ENCODE measurements around the gene GNA15.

The GNA15 gene

GRCh38 chr19:3142781-3143337 is 7.0 kb downstream of the GNA15 start:
- no peak overlapping the region for H3K4me3 ChIP-seq (replicated peaks; ENCODE audit: low read depth, low read length)
- DNase-seq (ENCODE audit: low read depth): no peak
- TF ChIP-seq CTCF (IDR thresholded peaks at IDR 0.05; ENCODE audit: low read length, missing control alignments): no peak

GRCh38 chr19:3145909-3146676 is 10.3 kb downstream of the GNA15 start:
- no peak overlapping the region for H3K4me3 ChIP-seq (replicated peaks; ENCODE audit: low read depth, low read length)
- no peak for DNase-seq (ENCODE audit: low read depth)
- no peak for TF ChIP-seq CTCF (IDR thresholded peaks at IDR 0.05; ENCODE audit: low read length, missing control alignments)

- no peak overlapping the region for H3K4me3 ChIP-seq (replicated peaks; ENCODE audit: low read depth, low read length)
- DNase-seq (ENCODE audit: low read depth): no peak
- peak; percentile 81 for TF ChIP-seq CTCF (IDR thresholded peaks at IDR 0.05; ENCODE audit: low read length, missing control alignments)
These were observed 10.9 kb downstream of the GNA15 start for GRCh38 chr19:3146677-3147100.

DNA sequence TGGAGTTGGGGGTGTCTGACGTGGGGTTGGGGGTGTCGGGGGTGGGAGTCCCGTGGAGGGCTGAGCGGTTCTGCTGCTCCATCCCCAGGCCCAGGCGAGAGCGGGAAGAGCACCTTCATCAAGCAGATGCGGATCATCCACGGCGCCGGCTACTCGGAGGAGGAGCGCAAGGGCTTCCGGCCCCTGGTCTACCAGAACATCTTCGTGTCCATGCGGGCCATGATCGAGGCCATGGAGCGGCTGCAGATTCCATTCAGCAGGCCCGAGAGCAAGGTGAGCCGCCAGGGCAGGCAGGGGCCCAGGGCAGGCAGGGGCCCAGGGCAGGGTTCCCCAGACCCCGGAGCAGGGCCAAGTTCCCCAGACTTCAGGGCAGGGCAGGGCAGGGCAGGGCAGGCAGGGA is 12.7 kb downstream of the GNA15 start:
- TF ChIP-seq CTCF (IDR thresholded peaks at IDR 0.05; ENCODE audit: low read length, missing control alignments): no peak
- no peak for DNase-seq (ENCODE audit: low read depth)

GRCh38 chr19:3149089-3149488 is 13.3 kb downstream of the GNA15 start:
- DNase-seq (ENCODE audit: low read depth): no peak
- TF ChIP-seq CTCF (IDR thresholded peaks at IDR 0.05; ENCODE audit: low read length, missing control alignments): no peak
- H3K4me3 ChIP-seq (replicated peaks; ENCODE audit: low read depth, low read length): no peak overlapping the region

More for the DNA sequence above, 12.7 kb downstream of the GNA15 start:
- no peak overlapping the region for H3K4me3 ChIP-seq (replicated peaks; ENCODE audit: low read depth, low read length)

DNA sequence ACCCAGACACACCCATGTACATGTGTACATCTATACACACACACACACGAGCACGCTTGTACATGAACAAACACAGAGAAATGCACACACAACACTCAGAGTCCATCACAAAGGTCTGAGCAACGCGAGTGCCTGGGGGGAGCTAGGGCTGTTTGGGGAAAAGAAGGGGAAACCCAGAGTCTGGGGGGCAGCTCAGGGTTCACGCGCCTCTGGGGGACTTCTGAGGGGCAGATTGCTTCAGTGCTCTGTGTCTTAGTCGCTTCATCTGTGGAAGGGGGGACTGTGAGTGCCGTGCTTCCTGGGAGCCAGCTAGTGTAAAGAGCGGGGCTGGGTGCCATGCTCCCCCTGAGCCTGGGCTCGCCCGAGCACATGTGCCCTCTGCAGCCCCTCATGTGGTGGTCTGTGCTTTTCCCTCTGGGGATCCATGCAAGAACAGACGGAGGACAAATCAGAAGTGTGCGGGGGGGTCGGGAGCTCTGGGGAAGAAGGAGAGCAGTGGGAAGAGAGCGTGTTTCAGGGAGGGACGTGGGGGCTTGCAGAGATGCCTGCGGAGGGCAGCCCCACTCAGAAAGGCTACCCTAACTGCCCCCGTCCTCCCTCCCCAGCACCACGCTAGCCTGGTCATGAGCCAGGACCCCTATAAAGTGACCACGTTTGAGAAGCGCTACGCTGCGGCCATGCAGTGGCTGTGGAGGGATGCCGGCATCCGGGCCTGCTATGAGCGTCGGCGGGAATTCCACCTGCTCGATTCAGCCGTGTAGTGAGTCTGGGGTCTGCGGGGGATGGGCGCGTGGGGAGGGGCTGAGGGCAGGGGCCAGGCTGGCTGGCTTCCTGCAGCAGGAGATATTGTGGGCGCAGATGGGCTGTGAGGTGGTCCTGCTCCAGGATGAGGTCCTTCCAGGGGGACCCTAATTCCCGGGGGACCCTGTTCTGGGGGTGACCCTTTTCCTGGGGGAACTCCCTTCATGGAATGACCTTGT is 14.0 kb downstream of the GNA15 start:
- H3K4me3 ChIP-seq (replicated peaks; ENCODE audit: low read depth, low read length): no peak overlapping the region
- TF ChIP-seq CTCF (IDR thresholded peaks at IDR 0.05; ENCODE audit: low read length, missing control alignments): no peak
- DNase-seq (ENCODE audit: low read depth): no peak

All from fibroblast of pulmonary artery (primary cell).